Left ventricle myocardium inferior (tissue), 1 donor: Measurements from ENCODE around the gene PAX7. TPM values are rescaled to one million over a fixed set of nuclear protein-coding genes. Genes with fewer than 3 reads are reported as not detected.

Experiments used
- DNase-seq: peaks from one replicate; pipeline ENCODE4 v3.0.0-alpha.2; 2020
- H3K27ac ChIP-seq: fragments of 200-600 bp; replicated peaks from 2 replicates; pipeline ENCODE4 v1.8.0; 2021
- H3K27me3 ChIP-seq: fragments of 200-600 bp; 2 replicates; pipeline ENCODE4 v1.8.0; 2021; ENCODE audit warnings: low read depth
- H3K36me3 ChIP-seq: fragments of 200-600 bp; 2 replicates; pipeline ENCODE4 v1.8.0; 2021
- H3K4me1 ChIP-seq: fragments of 200-600 bp; 2 replicates; pipeline ENCODE4 v1.8.0; 2021
- H3K4me3 ChIP-seq: fragments of 200-600 bp; 2 replicates; pipeline ENCODE4 v1.8.0; 2021; ENCODE audit warnings: mild to moderate bottlenecking, moderate library complexity
- H3K9me3 ChIP-seq: fragments of 200-600 bp; replicated peaks from 2 replicates; pipeline ENCODE4 v1.8.0; 2021
- intact Hi-C: fragments of 100-400 bp; cut with micrococcal nuclease; formaldehyde crosslinking; loops from one replicate; pipeline ENCODE4 v1.11.0; 2022
- total RNA-seq: library from RNA; stranded (reverse); fragmentation: NEBNext Ultra II Directional; extraction: Animal tissue kit (Norgen Biotek cat#: 25700); gene quantifications from one replicate; pipeline ENCODE4 v1.2.1, GENCODE V29; 2021
- TF ChIP-seq, protein P1 (sequence below): fragments of 200-600 bp; IDR thresholded peaks from 2 replicates; pipeline ENCODE4 v1.8.0; 2021; ENCODE audit warnings: antibody characterized with exemption, mild to moderate bottlenecking, borderline replicate concordance
- donor health status: DM: no; HTN: yes; CAD: no; lungs with severe emphysema.

The PAX7 gene
- total RNA-seq, 1 donor from 2014 or later, result not detected

DNA sequence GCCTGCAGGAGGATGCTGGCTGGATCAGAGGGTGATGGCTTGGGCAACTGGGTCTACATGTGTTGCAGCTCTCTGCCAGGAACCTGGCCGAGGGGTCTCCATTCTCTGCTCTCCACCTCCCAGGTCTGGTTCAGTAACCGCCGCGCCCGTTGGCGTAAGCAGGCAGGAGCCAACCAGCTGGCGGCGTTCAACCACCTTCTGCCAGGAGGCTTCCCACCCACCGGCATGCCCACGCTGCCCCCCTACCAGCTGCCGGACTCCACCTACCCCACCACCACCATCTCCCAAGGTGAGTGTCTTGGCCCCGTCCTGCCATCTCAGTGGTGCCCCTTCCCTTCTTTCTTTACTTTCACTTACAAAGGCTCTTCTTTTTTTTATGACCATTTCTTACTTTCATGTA, 69.9 kb downstream of the PAX7 start:
- Histone ChIP-seq H3K27me3 (peaks cover 98% of the 10 kb centered on the region), H3K4me3 (no peak overlapping the region)

DNA sequence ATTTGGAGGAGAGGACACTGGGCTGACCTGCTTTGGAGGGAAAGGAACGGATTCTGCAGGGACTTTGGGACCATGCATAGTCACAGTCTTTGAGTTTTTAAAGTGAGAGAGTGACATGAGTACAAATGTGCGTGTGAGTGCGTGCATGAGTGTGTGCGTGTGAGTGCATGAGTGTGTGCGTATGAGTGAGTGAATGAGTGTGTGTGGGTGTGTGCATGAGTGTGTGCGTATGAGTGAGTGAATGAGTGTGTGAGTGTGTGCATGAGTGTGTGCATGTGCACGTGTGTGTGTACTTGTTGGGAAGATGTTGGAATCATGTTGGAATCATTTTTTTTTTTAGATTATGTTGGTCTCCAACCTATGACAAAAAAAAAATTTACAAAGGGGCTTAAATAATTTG, 70.5 kb downstream of the PAX7 start:
- Histone ChIP-seq H3K27me3 (peaks cover 98% of the 10 kb centered on the region), H3K27ac (no peak overlapping the region), H3K36me3 (no peaks in the 10 kb centered on the region), H3K9me3 (no peaks in the 10 kb centered on the region), H3K4me3 (no peak overlapping the region), H3K4me1 (no peaks in the 10 kb centered on the region)
- DNase-seq, result no peak
- TF ChIP-seq, protein P1, sequence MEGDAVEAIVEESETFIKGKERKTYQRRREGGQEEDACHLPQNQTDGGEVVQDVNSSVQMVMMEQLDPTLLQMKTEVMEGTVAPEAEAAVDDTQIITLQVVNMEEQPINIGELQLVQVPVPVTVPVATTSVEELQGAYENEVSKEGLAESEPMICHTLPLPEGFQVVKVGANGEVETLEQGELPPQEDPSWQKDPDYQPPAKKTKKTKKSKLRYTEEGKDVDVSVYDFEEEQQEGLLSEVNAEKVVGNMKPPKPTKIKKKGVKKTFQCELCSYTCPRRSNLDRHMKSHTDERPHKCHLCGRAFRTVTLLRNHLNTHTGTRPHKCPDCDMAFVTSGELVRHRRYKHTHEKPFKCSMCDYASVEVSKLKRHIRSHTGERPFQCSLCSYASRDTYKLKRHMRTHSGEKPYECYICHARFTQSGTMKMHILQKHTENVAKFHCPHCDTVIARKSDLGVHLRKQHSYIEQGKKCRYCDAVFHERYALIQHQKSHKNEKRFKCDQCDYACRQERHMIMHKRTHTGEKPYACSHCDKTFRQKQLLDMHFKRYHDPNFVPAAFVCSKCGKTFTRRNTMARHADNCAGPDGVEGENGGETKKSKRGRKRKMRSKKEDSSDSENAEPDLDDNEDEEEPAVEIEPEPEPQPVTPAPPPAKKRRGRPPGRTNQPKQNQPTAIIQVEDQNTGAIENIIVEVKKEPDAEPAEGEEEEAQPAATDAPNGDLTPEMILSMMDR, result no peak
- intact Hi-C loops, result no loop called here

More for the DNA sequence above, 69.9 kb downstream of the PAX7 start:
- no peaks in the 10 kb centered on the region for H3K9me3 ChIP-seq
- no peaks in the 10 kb centered on the region for H3K36me3 ChIP-seq
- H3K4me1 ChIP-seq, result no peaks in the 10 kb centered on the region
- intact Hi-C loops, result no loop called here
- H3K27ac ChIP-seq, result no peak overlapping the region
- TF ChIP-seq, protein P1, result no peak
- DNase-seq, result no peak

DNA sequence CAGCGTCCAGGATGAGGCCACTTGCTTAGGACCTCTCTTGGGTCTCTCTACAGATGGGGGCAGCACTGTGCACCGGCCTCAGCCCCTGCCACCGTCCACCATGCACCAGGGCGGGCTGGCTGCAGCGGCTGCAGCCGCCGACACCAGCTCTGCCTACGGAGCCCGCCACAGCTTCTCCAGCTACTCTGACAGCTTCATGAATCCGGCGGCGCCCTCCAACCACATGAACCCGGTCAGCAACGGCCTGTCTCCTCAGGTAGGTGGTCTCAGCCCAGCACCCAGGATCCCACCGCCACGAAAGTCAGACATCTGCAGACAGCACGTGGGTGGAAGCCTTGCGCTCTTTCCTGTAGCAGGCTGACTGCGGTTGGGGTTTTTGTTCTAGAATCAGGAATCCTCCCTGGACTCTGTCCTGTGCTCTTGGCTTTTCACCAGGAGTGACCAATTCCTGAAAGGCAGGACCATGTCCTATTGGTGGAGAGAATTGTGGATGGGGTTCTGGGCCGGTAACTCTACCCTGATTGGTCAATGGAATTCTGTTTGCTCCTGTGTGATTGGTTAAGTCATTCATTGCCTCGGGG, 72.5 kb downstream of the PAX7 start:
- DNase-seq, result no peak
- intact Hi-C loops, result no loop called here
- no peaks in the 10 kb centered on the region for H3K4me1 ChIP-seq
- TF ChIP-seq, protein P1, result no peak
- no peak overlapping the region for H3K27ac ChIP-seq
- H3K27me3 ChIP-seq, result peaks cover 98% of the 10 kb centered on the region
- H3K4me3 ChIP-seq, result no peak overlapping the region
- H3K36me3 ChIP-seq, result no peaks in the 10 kb centered on the region
- no peaks in the 10 kb centered on the region for H3K9me3 ChIP-seq

DNA sequence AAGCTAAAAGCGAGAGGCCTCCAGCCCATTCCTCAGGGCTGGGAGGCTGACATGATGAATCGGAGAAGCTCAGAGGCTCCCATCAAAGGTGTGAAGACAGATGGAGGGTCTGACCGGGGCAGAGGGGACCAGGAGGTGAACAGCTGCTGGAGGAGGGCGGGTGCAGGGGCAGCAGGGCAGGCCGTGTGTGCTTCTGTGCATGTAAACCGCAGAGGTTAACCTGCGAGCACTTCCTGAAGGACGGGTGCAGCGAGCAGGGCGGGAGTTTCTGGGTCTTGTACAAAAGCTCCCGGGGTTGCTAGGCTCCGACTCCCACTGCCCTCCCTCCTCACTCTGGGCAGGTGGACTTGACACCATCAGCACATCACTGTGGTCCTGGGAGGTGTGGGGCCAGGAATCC, 75.2 kb downstream of the PAX7 start:
- H3K27me3 ChIP-seq, result peaks cover 100% of the 10 kb centered on the region
- intact Hi-C loops, result no loop called here

DNA sequence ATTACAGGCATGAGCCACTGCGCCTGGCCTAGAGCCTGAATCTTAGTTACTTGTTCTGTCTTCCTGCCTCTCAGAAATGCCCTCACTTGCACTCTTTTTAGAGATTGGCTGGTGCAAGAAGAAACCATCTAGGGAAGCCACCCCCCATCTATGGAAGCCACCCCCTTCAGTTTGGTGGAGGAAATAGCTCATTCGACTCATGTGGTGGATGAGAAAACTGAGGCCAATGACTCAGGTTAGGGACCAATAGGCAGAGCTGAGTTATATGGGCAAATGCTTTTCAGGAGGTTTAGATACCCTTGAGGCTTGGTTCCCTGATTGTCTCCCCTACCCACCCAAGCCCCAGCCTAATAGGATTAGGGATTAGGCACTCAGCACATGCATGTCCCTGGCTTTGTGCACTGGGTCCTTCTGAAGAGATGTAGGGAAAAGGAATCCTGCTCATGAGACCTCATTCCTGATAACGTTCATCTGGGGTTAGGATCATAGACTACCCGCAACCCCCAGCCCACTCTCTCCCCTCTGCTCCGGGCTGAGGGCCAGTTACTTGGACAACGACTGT, 77.1 kb downstream of the PAX7 start:
- H3K4me1 ChIP-seq, result no peaks in the 10 kb centered on the region
- H3K27me3 ChIP-seq, result peaks cover 100% of the 10 kb centered on the region
- H3K4me3 ChIP-seq, result no peak overlapping the region
- no peaks in the 10 kb centered on the region for H3K36me3 ChIP-seq
- H3K9me3 ChIP-seq, result no peaks in the 10 kb centered on the region
- TF ChIP-seq, protein P1, result no peak
- intact Hi-C loops, result no loop called here
- H3K27ac ChIP-seq, result no peak overlapping the region
- no peak for DNase-seq

More for the DNA sequence above, 75.2 kb downstream of the PAX7 start:
- H3K27ac ChIP-seq, result no peak overlapping the region
- no peak for DNase-seq
- H3K4me3 ChIP-seq, result no peak overlapping the region
- no peaks in the 10 kb centered on the region for H3K9me3 ChIP-seq
- no peaks in the 10 kb centered on the region for H3K36me3 ChIP-seq
- TF ChIP-seq, protein P1, result no peak
- H3K4me1 ChIP-seq, result no peaks in the 10 kb centered on the region
